Activated T-cell treated with anti-CD3 and anti-CD28 coated beads for 4 hours (primary cell): Measurements from ENCODE around the gene GNL2.
"Not testable (repeated sequence)": the region's sequence is repeated elsewhere in the genome, so short reads cannot be mapped to it uniquely, and the experiment has no call there.

Experiments
- DNase-seq: peaks from one replicate; pipeline ENCODE4 v3.0.0-alpha.2; 2020

GNL2 gene

DNA sequence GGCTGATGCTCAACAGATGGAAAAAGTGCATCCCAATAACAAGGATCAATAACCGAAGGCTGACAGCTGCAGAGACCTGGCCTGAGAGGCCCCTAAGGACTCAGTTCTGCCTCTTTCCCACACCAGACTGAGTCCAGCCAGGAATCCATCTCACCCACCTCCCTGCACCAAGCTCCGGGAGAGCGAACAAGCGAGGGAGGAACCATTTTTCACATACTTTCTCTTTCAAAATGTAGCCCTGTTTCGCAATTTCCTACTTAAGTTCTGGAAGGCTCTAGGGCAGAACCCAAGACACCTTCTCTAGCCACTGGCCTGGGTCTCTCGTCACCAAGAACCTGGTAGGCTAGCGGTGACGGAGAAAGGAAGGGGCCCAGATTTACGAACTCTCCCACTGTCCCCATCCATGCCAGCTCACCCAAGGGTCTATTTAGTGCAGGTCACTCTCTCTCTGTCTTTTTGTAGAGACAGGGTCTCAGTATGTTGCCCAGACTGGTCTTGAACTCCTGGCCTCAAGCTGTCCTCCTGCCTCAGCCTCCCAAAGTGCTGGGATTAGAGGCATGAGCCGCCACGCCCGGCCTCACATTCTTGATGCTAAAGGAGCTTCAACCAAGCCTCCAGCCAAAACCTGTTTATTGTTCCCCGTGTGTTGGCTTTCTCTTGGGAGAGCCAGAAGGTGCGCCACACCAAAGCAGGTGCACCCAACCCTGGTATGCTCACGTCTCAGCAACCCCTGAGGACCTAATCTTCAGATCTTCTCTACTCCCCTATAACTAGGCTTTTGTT is 10.9 kb upstream of the GNL2 start:
- no peak for DNase-seq

DNA sequence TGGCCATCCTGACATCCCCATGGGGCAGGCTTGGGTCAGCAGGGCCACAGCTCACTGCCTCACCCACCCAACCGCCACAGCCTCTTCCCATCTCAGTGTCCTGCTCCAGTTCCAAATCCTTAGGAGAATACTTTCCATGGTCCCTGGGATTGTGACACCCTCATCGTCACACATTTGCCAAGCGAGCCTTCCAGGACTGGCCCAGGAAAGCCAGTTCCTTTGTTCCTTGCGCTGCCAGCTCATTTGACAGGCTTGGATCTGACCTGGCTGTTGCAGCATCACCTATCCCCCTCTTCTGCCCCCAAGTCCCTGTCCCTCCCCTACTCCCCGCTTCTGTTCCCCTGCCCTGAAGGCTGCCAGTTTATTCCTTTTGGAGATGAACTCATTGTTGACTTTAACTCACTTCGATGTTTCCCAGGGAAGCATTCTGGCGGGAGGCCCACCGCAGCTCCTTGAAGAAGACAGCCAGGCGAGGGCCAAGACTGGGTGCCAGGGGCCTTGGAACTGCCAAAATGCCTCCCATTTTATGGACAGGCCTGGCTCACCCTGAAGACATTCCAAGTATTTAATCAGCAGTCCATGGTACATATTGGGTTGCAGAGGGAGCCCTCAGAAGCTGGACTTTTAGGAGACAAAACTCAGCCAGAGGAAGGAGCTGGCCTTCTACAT is 10.2 kb upstream of the GNL2 start:
- DNase-seq = no peak

DNA sequence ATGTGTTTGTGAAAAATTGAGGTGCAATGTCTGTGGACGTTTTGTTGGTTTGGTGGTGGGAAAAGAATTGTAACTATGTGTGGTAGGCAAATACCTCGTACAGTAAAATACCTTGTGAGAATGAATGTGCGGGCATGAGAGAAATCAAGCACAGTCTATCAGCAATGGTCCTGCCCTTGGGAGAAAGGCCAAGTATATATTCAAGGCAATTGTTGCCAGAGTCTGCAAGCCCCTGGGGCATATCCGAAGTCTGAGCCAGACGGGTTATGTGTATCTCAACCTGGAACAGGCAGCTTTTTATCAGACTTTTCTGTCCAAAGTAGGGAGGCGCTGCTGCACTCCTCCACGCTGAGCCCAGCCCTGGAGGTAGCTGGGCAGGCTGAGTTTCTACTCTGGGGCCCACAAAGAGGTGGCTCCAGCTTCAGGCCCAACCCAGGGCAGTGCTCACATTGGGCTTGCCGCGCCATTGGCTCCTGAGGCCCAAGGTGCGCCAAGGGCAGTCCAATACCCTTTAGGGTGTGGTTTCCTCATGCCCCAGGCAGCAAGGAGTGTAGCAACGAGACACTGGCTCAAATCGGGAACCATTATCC is 9.4 kb upstream of the GNL2 start:
- DNase-seq = no peak

DNA sequence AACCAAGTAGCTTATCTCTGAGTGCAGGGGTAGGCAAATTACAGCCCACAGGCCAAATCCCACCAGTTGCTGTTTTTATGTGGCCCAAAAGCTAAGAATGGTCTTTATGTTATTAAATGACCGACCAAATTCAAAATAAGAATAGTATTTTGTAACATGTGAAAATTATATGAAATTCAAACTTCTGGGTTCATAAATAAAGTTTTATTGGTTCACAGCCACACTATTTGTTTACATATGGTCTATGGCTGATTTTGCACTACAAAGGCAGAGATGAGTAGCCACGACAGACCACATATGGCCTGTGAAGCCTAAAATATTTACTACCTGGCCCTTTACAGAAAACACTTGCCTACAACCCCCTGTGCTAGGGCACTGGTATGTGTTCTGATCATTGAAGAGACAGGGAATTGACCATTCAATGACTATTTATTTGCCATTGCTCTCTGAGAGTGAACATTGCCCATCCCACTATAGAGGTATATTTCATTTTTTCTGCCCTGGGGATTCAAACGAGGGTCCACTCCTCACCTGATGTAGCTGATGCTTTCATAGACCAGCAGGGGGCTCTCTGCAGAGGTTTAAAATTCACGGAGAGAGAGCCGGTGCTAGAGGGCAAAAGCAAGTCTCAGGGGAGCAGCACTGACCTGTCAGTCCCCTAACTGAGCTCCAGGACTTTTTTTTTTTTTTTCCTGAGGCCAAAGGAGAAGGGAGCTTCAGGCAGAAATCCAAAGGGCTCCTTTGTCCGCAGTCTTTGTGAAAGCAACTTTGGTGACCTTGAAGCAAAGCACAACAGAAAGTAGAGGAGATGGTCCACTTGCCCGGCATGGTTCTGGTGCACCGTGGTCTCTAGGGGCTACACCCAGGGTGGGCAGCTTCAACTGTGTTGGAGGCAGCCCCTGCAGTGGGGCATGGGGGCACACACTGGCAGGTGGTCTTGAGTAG is 7.3 kb upstream of the GNL2 start:
- peak; percentile 38 for DNase-seq

GRCh38 chr1:37601441-37601840 is 5.7 kb upstream of the GNL2 start:
- DNase-seq = no peak

DNA sequence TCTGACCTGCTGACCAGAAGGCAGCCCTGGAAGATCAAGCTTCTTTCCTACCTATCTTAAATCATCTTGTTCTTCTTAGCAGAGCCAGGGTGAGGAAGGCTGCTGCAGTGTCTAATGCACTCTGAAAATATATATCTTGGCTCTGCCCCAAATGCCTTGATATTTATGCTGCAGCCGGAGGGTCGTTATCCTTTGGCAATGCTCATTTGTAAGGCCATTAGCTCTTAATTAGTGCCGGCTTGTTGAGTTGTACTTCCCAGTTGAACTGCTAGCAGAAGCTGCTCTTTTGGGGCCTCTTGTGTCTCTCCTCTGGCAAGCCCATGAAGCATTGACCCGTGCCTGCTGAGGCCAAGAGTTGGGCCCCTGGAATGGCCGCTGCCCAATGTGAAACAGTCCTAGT is 4.2 kb upstream of the GNL2 start:
- no peak for DNase-seq

GRCh38 chr1:37596182-37596667 is 488 bp upstream of the GNL2 start:
- no peak for DNase-seq

DNA sequence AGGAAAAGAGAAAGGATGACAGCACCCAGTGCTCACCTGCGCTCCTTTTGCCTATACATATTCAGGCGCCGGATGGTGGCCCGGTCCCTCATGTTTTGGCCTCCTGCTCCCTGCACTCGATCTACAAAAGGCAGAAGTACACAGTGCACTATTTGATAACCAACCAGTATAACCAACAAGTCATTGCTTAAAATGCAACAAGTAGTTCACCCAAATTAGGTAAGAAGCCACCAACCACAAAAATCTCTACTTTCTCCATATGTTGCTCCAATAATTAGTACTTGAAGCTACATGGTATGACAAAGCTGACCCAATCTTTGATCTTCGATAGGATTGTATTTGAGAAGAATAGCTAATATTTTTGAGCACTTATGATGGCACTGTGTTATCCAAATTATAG is 2.0 kb downstream of the GNL2 start:
- no peak for DNase-seq

- no peak for DNase-seq
Observed at GRCh38 chr1:37588939-37589338, 6.8 kb downstream of the GNL2 start.

- DNase-seq = not testable (repeated sequence)
Observed at GRCh38 chr1:37584544-37584943, 11.2 kb downstream of the GNL2 start.

GRCh38 chr1:37575692-37576091 is 20.0 kb downstream of the GNL2 start:
- no peak for DNase-seq

GRCh38 chr1:37574834-37575480 is 20.8 kb downstream of the GNL2 start:
- no peak for DNase-seq

- DNase-seq = no peak
Observed at GRCh38 chr1:37570528-37571334, 25.0 kb downstream of the GNL2 start.

DNA sequence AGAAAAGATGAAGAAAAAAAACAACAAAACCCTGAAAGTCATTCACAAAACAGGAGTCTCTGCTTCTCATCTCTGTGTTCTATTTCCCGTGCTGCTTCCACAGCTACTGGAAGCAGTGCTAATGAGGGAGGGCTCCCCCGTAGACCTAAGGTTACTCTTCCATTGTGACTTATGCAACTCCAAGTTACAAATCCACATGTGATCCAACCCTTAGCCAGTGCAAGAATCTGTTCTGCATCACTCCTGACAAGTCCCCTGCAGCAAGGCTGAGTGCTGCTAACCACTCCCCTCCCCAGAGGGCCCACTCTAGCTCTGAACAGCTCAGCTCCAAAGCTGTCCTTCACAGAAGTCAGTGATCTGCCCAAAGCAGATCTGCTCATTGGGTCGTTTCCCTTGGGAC is 28.7 kb downstream of the GNL2 start:
- no peak for DNase-seq

DNA sequence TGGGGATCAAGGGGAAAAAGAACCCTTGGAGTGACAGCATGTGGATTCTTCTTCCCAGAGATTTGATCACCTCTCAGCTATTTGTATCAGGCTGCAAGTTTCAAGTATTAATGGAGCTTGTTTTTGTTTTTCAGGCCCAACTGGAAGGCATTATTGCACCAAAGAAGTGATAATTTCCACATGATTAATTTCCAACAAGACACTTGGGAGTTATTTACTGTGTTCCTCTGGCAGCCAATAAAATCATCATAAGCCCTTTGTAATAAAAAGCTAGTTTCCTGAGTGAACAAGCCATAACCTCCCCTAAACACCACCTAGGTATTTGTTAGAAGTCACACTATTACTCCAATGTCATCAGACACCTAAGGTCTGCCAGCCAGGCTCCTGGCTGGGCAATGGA is 30.8 kb downstream of the GNL2 start:
- no peak for DNase-seq

- no peak for DNase-seq
Observed at GRCh38 chr1:37562984-37563383, 32.8 kb downstream of the GNL2 start.

DNA sequence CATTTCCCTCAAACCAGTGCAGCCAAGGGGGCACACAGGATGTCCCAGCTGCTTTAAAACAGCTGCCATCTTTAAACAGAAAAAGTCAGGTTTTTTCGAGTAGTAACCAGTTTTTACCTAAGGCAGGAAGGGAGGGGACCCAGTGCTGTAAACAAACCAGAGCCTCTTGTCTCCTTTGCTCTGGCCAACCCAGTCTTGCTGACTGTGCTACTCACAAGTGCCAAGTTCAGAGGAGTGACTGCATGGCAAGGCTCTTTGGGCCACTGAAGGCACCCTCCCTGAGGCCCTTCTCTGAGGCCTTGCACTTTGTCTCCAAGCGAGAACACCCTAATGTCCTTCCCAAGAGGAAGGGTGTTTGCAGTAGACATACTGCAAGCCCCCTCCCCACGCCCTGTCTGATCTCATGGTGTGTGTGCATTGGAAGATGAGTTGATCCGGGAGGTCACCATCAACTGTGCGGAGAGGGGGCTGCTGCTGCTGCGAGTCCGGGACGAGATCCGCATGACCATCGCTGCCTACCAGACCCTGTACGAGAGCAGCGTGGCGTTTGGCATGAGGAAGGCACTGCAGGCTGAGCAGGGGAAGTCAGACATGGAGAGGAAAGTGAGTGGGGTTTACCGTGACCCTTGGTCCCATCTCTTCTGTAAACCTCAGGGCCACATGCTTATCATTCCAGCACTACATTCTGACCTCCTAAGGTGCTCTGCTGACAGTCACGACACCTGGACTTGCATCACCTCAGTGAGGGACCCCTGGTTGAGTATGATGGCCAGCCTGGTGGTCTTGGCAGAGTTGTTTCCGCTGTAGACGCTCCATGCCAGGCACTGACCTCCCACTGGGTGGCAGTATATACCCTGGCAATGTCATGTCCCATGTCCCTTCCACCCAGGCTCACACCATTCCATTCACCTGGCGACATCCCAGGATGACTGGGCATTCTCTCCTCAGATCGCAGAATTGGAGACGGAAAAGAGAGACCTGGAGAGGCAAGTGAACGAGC is 34.3 kb downstream of the GNL2 start:
- DNase-seq = peak; percentile 10

DNA sequence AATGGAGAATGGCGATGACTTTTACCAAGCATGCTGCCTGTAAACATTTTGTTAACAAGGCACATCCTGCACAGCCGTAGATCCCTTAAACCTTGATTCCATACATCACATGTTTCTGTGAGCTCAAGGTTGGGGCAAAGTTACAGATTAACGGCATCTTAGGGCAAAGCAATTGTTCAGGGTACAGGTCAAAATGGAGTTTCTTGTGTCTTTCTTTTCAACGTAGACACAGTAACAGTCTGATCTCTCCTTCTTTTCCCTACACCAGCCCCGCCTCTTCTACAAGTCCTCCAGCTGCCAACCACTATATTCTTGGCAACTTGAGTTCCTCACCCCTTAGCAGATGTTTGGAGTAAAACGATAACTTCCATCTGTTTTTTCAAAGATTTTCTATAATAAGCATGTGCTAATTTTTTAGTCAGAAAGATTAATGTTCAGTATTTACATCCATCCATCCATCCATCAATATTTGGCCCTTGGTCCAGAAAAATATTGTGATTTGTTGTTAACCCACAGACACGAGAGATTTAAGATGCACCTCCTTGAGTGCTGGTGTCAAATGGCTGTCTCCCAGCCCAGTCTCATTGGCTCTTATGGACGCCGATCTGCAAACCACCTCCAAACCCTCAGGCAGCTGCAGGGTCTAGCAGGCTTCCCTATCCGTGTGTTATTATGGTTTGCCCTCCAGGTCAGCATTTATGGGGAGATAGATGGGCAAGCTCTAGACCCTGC is 35.2 kb downstream of the GNL2 start:
- no peak for DNase-seq

DNA sequence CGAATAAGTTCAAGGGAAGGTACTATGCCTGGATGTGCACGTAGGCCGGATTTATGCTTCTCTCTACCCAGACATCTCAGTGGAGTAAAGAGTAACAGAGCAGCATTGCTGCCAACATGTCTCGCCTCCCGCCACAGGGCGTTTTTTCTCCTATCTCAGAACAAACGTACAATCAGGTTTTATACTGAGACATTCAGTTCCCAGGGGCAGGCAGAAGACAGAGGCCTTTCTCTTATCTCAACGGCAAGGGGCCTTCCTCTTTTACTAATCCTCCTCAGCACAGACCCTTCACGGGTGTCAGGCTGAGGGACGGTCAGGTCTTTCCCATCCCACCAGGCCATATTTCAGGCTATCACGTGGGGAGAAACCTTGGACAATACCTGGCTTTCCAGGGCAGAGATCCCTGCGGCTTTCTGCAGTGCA is 35.8 kb downstream of the GNL2 start:
- DNase-seq = not testable (repeated sequence)
